ENCODE measurements around the gene CCM2. TPM values are rescaled to one million over a fixed set of nuclear protein-coding genes. Genes with fewer than 3 reads are reported as not detected.

Gene CCM2
- total RNA-seq, 4 donors from 2014 or later = 41.1 to 46.3 (median 44.0) TPM

DNA sequence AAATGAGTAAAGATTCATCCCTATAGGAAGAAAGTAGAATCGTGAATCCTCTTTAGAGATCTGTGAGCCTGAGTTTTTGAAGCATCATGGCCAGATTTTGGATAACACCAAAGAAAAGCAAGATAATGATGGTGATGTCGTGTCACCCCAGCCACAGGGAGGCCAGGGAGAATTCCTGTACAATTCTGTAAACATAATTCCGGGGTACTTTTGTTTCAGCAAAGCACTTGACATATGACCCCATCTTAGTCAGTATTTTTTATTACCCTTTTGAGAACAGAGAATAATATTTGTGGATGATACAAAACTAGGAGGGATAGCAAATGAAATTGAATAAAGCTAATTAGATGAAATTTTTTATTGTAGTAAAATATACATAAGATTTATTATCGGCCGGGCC lies 55.0 kb downstream of the CCM2 start:
- no peaks in the 10 kb centered on the region for H3K27me3 ChIP-seq
- H3K36me3 ChIP-seq = peaks cover 0 to 28% (median 0%) of the 10 kb centered on the region in 3 donors
- H3K9me3 ChIP-seq = no peaks in the 10 kb centered on the region
- no peak overlapping the region for H3K27ac ChIP-seq
- no peaks in the 10 kb centered on the region for H3K4me1 ChIP-seq
- no peak for DNase-seq (ENCODE audit: low spot score in 2 of 2)
- H3K4me3 ChIP-seq = no peak overlapping the region
- WGBS, 2 donors = 63 to 67% methylated on average over 5 of the region's 5 CpGs
- TF ChIP-seq, protein P1, sequence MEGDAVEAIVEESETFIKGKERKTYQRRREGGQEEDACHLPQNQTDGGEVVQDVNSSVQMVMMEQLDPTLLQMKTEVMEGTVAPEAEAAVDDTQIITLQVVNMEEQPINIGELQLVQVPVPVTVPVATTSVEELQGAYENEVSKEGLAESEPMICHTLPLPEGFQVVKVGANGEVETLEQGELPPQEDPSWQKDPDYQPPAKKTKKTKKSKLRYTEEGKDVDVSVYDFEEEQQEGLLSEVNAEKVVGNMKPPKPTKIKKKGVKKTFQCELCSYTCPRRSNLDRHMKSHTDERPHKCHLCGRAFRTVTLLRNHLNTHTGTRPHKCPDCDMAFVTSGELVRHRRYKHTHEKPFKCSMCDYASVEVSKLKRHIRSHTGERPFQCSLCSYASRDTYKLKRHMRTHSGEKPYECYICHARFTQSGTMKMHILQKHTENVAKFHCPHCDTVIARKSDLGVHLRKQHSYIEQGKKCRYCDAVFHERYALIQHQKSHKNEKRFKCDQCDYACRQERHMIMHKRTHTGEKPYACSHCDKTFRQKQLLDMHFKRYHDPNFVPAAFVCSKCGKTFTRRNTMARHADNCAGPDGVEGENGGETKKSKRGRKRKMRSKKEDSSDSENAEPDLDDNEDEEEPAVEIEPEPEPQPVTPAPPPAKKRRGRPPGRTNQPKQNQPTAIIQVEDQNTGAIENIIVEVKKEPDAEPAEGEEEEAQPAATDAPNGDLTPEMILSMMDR (IDR thresholded peaks at IDR 0.05) = no peak
- TF ChIP-seq POLR2A (IDR thresholded peaks at IDR 0.05) = no peak
- no peak for TF ChIP-seq EP300 (IDR thresholded peaks at IDR 0.05)

DNA sequence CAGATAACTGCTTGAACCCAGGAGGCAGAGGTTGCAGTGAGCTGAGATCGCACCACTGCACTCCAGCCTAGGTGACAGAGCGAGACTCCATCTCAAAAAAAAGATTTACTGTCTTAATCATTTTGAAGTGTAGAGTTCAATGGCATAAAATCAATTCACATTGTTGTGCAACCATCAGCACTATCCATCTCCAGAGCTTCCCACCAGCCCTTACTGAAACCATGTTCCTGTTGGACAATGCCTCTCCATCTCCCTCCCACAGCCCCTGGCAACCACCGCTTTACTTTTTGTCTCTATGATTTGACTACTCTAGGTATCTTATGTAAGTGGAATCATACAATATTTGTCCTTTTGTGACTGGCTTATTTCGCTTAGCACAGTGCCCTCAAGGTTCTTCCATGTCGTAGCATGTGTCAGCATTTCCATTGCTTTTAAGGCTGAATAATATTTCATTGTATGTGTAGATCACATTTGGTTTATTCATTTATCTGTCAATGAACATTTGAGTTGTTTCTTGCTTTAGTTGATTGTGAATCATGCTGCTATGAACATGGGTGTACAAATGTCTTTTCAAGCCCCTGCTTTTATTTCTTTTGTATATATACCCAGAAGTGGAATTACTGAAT lies 55.7 kb downstream of the CCM2 start:
- DNase-seq (ENCODE audit: low spot score in 2 of 2) = no peak
- Histone ChIP-seq H3K4me3 (no peak overlapping the region), H3K4me1 (no peaks in the 10 kb centered on the region), H3K9me3 (no peaks in the 10 kb centered on the region), H3K27ac (no peak overlapping the region), H3K36me3 (peaks cover 0 to 24% (median 0%) of the 10 kb centered on the region in 3 donors), H3K27me3 (no peaks in the 10 kb centered on the region)
- TF ChIP-seq EP300 (IDR thresholded peaks at IDR 0.05) (no peak), POLR2A (IDR thresholded peaks at IDR 0.05) (no peak)
- TF ChIP-seq, protein P1 (IDR thresholded peaks at IDR 0.05) = no peak
- WGBS, 2 donors = 93 to 94% methylated on average over 5 of the region's 5 CpGs

DNA sequence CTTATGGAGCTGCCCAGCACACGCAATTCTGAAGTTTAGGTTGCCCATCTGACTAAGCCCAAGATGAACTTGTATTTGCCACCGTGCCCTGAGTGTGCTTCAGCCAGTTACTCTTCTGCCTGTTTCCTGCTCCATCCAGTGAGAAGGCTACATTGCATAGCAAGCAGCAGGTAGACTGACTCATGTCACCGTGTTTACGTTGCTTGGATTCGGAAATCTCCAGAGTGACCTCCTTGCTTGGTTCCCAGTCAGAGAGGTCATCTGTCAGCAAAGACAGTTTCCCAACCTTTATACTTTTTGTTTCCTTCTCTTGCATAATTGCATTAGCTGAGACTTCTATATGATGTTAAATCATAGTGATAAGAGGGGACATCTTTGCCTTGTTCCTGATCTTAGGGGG lies 57.9 kb downstream of the CCM2 start:
- 96 to 97% methylated on average over 5 of the region's 5 CpGs for WGBS, 2 donors
- Histone ChIP-seq H3K4me1 (no peaks in the 10 kb centered on the region), H3K27ac (no peak overlapping the region), H3K27me3 (no peaks in the 10 kb centered on the region), H3K36me3 (peaks cover 0 to 15% (median 0%) of the 10 kb centered on the region in 3 donors), H3K4me3 (no peak overlapping the region), H3K9me3 (no peaks in the 10 kb centered on the region)
- TF ChIP-seq POLR2A (IDR thresholded peaks at IDR 0.05) (no peak), EP300 (IDR thresholded peaks at IDR 0.05) (no peak)
- TF ChIP-seq, protein P1 (IDR thresholded peaks at IDR 0.05) = no peak
- no peak for DNase-seq (ENCODE audit: low spot score in 2 of 2)

DNA sequence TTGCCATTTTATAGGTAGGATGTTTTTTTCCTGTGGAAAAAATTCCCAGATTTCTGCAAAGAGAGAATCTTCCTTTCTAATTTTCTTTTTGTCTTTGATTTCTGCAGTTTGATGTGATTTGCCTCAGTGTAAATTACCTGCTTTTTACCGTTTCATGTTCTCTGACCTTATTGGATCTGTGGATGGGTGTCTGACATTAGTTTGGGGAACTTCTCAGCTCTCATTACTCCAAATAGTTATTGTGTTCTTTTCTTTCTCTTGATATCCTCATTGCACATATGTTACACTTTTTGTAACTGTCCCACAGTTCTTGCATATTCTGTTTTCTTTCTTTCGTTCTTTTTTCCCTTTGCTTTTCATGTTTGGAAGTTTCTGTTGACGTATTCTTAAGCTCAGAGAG lies 60.3 kb downstream of the CCM2 start:
- TF ChIP-seq, protein P1 (IDR thresholded peaks at IDR 0.05) = no peak
- TF ChIP-seq POLR2A (IDR thresholded peaks at IDR 0.05) (no peak), EP300 (IDR thresholded peaks at IDR 0.05) (no peak)
- WGBS, 2 donors = 94 to 95% methylated on average over 3 of the region's 3 CpGs

DNA sequence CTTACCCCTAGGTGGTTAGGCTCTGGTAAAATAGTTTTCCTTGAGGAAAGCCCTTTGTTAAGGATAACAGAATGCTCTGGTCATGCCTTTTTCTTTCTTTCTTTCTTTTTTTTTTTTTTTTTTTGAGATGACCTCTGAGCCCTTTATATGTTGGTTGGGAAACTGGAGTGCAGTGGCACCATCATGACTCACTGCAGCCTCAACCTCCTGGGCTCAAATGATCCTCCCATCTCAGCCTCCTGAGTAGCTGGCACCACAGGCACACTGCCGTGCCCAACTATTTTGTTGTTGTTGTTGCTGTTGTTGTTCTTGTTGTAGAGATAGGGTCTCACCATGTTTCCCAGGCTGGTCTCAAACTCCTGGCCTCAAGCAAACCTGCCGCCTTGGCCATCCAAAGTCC lies 61.4 kb downstream of the CCM2 start:
- no peak for DNase-seq (ENCODE audit: low spot score in 2 of 2)
- TF ChIP-seq EP300 (IDR thresholded peaks at IDR 0.05) = no peak
- Histone ChIP-seq H3K4me1 (peaks cover 0 to 11% (median 0%) of the 10 kb centered on the region in 4 donors), H3K36me3 (peaks cover 0 to 31% (median 0%) of the 10 kb centered on the region in 3 donors), H3K27ac (no peak overlapping the region), H3K4me3 (no peak overlapping the region), H3K27me3 (no peaks in the 10 kb centered on the region), H3K9me3 (no peaks in the 10 kb centered on the region)
- 93 to 95% methylated on average over 2 of the region's 2 CpGs for WGBS, 2 donors

More for the DNA sequence above, 60.3 kb downstream of the CCM2 start:
- DNase-seq (ENCODE audit: low spot score in 2 of 2) = no peak
- Histone ChIP-seq H3K36me3 (peaks cover 0 to 21% (median 0%) of the 10 kb centered on the region in 3 donors), H3K4me3 (no peak overlapping the region), H3K27me3 (no peaks in the 10 kb centered on the region), H3K4me1 (peaks cover 0 to 6% (median 0%) of the 10 kb centered on the region in 4 donors), H3K27ac (no peak overlapping the region), H3K9me3 (no peaks in the 10 kb centered on the region)

All from tibial nerve (tissue), 4 donors.